GM21515 (cell line): ENCODE results near the gene TMEM59L.

Source experiments
- ATAC-seq: cut with Tn5 transposase; IDR thresholded peaks from one replicate; pipeline ENCODE4 v1.9.1; 2021; ENCODE audit not compliant: unreplicated experiment

Gene TMEM59L

GRCh38 chr19:18636969-18637629 is 24.4 kb downstream of the TMEM59L start, which contains the start of gene KLHL26:
Gene KLHL26, plus strand, starts transcription at chr19:18637028. Its CDS starts 27 bp downstream, at chr19:18637055.
- ATAC-seq = no peak

GRCh38 chr19:18637673-18638630 is 25.3 kb downstream of the TMEM59L start:
- ATAC-seq = no peak

GRCh38 chr19:18639706-18640243 is 27.1 kb downstream of the TMEM59L start:
- ATAC-seq = no peak

- ATAC-seq = no peak
Observed at GRCh38 chr19:18644196-18645034, 31.7 kb downstream of the TMEM59L start.

- no peak for ATAC-seq
Observed at GRCh38 chr19:18645035-18645511, 32.4 kb downstream of the TMEM59L start.

GRCh38 chr19:18646535-18647370 is 34.1 kb downstream of the TMEM59L start:
- no peak for ATAC-seq

GRCh38 chr19:18647371-18647767 is 34.7 kb downstream of the TMEM59L start:
- ATAC-seq = no peak

- ATAC-seq = no peak
Observed at GRCh38 chr19:18647807-18648206, 35.1 kb downstream of the TMEM59L start.

GRCh38 chr19:18648973-18649315 is 36.3 kb downstream of the TMEM59L start:
- no peak for ATAC-seq

- ATAC-seq = no peak
Observed at GRCh38 chr19:18649371-18650020, 36.8 kb downstream of the TMEM59L start.

- ATAC-seq = no peak
Observed at GRCh38 chr19:18650021-18650390, 37.3 kb downstream of the TMEM59L start.

- no peak for ATAC-seq
Observed at GRCh38 chr19:18650468-18651041, 37.9 kb downstream of the TMEM59L start.

GRCh38 chr19:18651300-18651699 is 38.6 kb downstream of the TMEM59L start:
- ATAC-seq = no peak

- ATAC-seq = no peak
Observed at GRCh38 chr19:18651733-18652132, 39.1 kb downstream of the TMEM59L start.

GRCh38 chr19:18653853-18654252 is 41.2 kb downstream of the TMEM59L start:
- no peak for ATAC-seq

- ATAC-seq = no peak
Observed at GRCh38 chr19:18654469-18654868, 41.8 kb downstream of the TMEM59L start.

GRCh38 chr19:18655173-18655844 is 42.6 kb downstream of the TMEM59L start:
- no peak for ATAC-seq

- ATAC-seq = no peak
Observed at GRCh38 chr19:18656337-18657086, 43.8 kb downstream of the TMEM59L start.
